NCI-H2029 (cell line): ENCODE data around the gene ATP7B.

ENCODE experiments used
- DNase-seq: peaks from one replicate; lab custom pipeline; 2025; lab: John Stamatoyannopoulos, UW

The ATP7B gene

GRCh38 chr13:51978796-51979556 lies 32.3 kb downstream of the ATP7B start:
- DNase-seq, result peak; percentile 33

GRCh38 chr13:51977625-51978024 lies 33.6 kb downstream of the ATP7B start:
- DNase-seq, result no peak

GRCh38 chr13:51976890-51977289 lies 34.4 kb downstream of the ATP7B start:
- DNase-seq, result no peak

- no peak for DNase-seq
Observed at GRCh38 chr13:51976423-51976822, 34.8 kb downstream of the ATP7B start.

- no peak for DNase-seq
Observed at GRCh38 chr13:51974482-51974881, 36.8 kb downstream of the ATP7B start.

GRCh38 chr13:51971520-51972426 lies 39.5 kb downstream of the ATP7B start:
- no peak for DNase-seq

- DNase-seq, result no peak
Observed at GRCh38 chr13:51970349-51970748, 40.9 kb downstream of the ATP7B start.

- DNase-seq, result no peak
Observed at GRCh38 chr13:51967482-51968446, 43.5 kb downstream of the ATP7B start.

GRCh38 chr13:51966186-51966585 lies 45.1 kb downstream of the ATP7B start:
- no peak for DNase-seq

GRCh38 chr13:51961493-51962403 lies 49.5 kb downstream of the ATP7B start:
- no peak for DNase-seq

- DNase-seq, result no peak
Observed at GRCh38 chr13:51960766-51961165, 50.5 kb downstream of the ATP7B start.

- no peak for DNase-seq
Observed at GRCh38 chr13:51959773-51960172, 51.5 kb downstream of the ATP7B start.

GRCh38 chr13:51958217-51958547 lies 53.1 kb downstream of the ATP7B start:
- DNase-seq, result peak; percentile 56

GRCh38 chr13:51957377-51958216 lies 53.7 kb downstream of the ATP7B start:
- no peak for DNase-seq

GRCh38 chr13:51956717-51957116 lies 54.5 kb downstream of the ATP7B start:
- no peak for DNase-seq

GRCh38 chr13:51955816-51956603 lies 55.2 kb downstream of the ATP7B start:
- DNase-seq, result no peak

GRCh38 chr13:51955281-51955771 lies 55.9 kb downstream of the ATP7B start:
- peak; percentile 47 for DNase-seq

- no peak for DNase-seq
Observed at GRCh38 chr13:51953347-51954195, 57.7 kb downstream of the ATP7B start.
